ENCODE data around the gene KCNH1.
A peak's percentile ranks its signal among the peaks of the same experiment; 100 is the strongest.

KCNH1 gene

DNA sequence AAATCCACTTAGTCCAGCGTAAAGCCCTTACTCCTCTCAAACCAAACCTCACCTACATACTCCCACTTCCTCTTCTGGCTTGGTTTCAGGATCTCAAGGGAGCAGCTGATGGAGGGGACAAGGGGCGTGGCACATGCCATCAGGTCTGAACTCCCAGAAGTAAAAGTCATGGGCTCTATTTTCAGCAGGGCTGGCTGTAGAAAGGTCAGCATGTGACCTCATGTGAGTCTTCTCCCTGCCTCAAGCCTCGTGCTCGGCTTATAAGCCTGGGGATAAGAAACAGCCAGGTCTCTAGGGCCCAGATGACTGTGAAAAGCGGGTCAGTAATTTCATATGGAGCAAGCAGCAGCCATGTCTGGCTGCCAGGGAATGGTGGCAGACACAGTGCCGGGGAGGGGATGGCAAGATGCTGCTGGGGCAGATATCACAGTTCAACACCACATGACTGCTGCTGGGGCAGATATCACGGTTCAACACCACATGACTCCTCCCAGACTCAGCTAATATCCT, 227.9 kb downstream of the KCNH1 start:
- H3K4me3 Mint-ChIP-seq: no peak overlapping the region
- H3K27ac Mint-ChIP-seq: no peak overlapping the region
- H3K4me1 Mint-ChIP-seq: peaks cover 6% of the 10 kb centered on the region
- no peaks in the 10 kb centered on the region for H3K36me3 Mint-ChIP-seq
- peak; percentile 57 for ATAC-seq
- peaks cover 33% of the 10 kb centered on the region for H3K27me3 Mint-ChIP-seq
- H3K9me3 Mint-ChIP-seq: no peaks in the 10 kb centered on the region

- no peaks in the 10 kb centered on the region for H3K36me3 Mint-ChIP-seq
- H3K4me1 Mint-ChIP-seq: peaks cover 6% of the 10 kb centered on the region
- ATAC-seq: no peak
- H3K27me3 Mint-ChIP-seq: peaks cover 34% of the 10 kb centered on the region
- no peak overlapping the region for H3K4me3 Mint-ChIP-seq
- no peaks in the 10 kb centered on the region for H3K9me3 Mint-ChIP-seq
- H3K27ac Mint-ChIP-seq: no peak overlapping the region
Observed at GRCh38 chr1:210905365-210905904, 228.5 kb downstream of the KCNH1 start.

DNA sequence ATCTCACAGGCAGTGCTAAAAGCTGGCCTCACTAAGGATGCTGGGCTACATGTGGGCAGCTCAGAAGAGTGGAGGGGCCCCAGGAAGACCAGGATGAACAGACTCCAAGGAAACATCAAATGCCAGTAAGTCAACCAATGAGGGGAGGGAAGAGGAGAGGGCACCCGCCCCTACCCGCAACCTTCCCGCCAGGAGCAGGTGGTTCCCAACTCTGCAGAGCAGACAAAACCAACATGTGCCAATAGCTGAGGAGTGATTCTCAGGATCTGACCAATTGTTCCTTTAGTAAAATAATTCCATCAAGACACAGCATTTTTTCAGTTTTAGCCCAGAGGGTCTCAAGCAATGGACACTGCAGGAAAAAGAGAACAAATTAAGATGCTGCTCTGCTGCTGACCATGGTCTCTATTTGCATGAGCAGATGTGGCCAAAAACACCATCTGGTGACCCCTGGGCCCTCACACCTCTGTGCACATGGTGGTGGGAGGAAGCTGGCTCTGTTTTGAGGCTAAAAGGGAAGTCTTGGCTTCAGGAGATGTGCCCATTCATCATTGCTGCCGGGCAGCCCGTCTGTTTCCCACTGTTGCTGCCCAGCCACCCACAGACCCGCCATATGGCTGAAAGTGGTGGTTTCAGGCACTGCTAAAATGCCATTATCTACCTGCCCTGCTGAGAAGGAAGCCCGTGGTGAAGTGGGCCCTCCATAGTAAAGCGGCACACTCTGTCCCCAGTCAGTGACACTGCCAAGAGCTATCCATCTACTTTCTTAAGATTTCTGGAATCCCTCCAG, 231.8 kb downstream of the KCNH1 start:
- H3K4me1 Mint-ChIP-seq: peaks cover 6% of the 10 kb centered on the region
- H3K9me3 Mint-ChIP-seq: no peaks in the 10 kb centered on the region
- no peak for ATAC-seq

DNA sequence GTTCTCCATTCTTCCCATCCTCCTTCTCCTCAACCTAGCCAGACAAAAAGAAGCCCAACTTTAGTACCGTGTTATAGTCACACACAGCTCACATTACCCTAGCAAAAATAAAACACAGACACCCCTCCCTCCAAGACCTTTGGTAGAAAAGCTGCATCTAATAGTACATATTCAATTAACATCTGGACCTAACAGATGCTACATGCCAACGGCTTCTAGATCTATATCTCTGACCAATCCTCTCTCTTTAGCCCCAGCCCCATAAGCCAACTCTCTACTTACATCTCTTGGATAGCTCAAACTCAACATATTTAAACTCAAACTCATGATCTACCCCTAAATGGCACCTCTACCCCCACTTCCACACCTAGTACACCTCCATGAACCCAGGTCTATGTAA, 233.1 kb downstream of the KCNH1 start:
- Mint-ChIP-seq H3K36me3 (no peaks in the 10 kb centered on the region), H3K9me3 (no peaks in the 10 kb centered on the region), H3K27ac (no peak overlapping the region), H3K4me1 (peaks cover 2% of the 10 kb centered on the region), H3K27me3 (peaks cover 22% of the 10 kb centered on the region), H3K4me3 (no peak overlapping the region)
- ATAC-seq: no peak

More for the DNA sequence above, 231.8 kb downstream of the KCNH1 start:
- no peak overlapping the region for H3K27ac Mint-ChIP-seq
- H3K27me3 Mint-ChIP-seq: peaks cover 27% of the 10 kb centered on the region
- no peaks in the 10 kb centered on the region for H3K36me3 Mint-ChIP-seq
- no peak overlapping the region for H3K4me3 Mint-ChIP-seq

GRCh38 chr1:210900079-210900478, 233.9 kb downstream of the KCNH1 start:
- Mint-ChIP-seq H3K27me3 (peaks cover 22% of the 10 kb centered on the region), H3K9me3 (peaks cover 3% of the 10 kb centered on the region), H3K4me1 (no peaks in the 10 kb centered on the region), H3K36me3 (no peaks in the 10 kb centered on the region), H3K4me3 (no peak overlapping the region), H3K27ac (no peak overlapping the region)
- no peak for ATAC-seq

DNA sequence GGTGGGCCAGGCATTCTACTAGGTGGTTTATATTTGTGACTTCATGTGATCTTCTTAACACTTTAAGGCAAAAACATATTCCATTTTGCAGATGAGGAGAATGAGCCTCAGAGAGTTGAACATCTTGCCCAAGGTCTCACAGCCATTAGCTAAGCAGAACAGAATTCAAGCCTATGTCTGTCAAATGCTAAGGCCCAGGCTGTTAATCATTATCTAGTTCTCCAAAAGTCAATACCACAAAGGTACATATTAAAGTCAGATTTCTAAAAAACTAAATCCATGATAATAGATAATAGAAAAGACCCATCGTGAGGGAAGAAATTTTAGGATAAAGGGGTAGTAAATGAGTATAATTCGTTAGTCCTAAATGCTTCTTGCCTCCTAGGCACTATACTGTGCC, 234.3 kb downstream of the KCNH1 start:
- H3K4me3 Mint-ChIP-seq: no peak overlapping the region
- H3K27me3 Mint-ChIP-seq: peaks cover 22% of the 10 kb centered on the region
- H3K4me1 Mint-ChIP-seq: no peaks in the 10 kb centered on the region
- H3K9me3 Mint-ChIP-seq: peaks cover 3% of the 10 kb centered on the region
- no peak for ATAC-seq
- no peaks in the 10 kb centered on the region for H3K36me3 Mint-ChIP-seq
- no peak overlapping the region for H3K27ac Mint-ChIP-seq

- ATAC-seq: no peak
- no peak overlapping the region for H3K27ac Mint-ChIP-seq
- H3K9me3 Mint-ChIP-seq: peaks cover 9% of the 10 kb centered on the region
- peaks cover 22% of the 10 kb centered on the region for H3K27me3 Mint-ChIP-seq
- no peaks in the 10 kb centered on the region for H3K36me3 Mint-ChIP-seq
- H3K4me3 Mint-ChIP-seq: no peak overlapping the region
- H3K4me1 Mint-ChIP-seq: no peaks in the 10 kb centered on the region
Observed at GRCh38 chr1:210898473-210898872, 235.5 kb downstream of the KCNH1 start.

- H3K4me3 Mint-ChIP-seq: no peak overlapping the region
- H3K36me3 Mint-ChIP-seq: no peaks in the 10 kb centered on the region
- H3K27me3 Mint-ChIP-seq: peaks cover 31% of the 10 kb centered on the region
- H3K9me3 Mint-ChIP-seq: peaks cover 3% of the 10 kb centered on the region
- no peak overlapping the region for H3K27ac Mint-ChIP-seq
- no peak for ATAC-seq
- H3K4me1 Mint-ChIP-seq: no peaks in the 10 kb centered on the region
Observed at GRCh38 chr1:210883821-210884220, 250.1 kb downstream of the KCNH1 start.

DNA sequence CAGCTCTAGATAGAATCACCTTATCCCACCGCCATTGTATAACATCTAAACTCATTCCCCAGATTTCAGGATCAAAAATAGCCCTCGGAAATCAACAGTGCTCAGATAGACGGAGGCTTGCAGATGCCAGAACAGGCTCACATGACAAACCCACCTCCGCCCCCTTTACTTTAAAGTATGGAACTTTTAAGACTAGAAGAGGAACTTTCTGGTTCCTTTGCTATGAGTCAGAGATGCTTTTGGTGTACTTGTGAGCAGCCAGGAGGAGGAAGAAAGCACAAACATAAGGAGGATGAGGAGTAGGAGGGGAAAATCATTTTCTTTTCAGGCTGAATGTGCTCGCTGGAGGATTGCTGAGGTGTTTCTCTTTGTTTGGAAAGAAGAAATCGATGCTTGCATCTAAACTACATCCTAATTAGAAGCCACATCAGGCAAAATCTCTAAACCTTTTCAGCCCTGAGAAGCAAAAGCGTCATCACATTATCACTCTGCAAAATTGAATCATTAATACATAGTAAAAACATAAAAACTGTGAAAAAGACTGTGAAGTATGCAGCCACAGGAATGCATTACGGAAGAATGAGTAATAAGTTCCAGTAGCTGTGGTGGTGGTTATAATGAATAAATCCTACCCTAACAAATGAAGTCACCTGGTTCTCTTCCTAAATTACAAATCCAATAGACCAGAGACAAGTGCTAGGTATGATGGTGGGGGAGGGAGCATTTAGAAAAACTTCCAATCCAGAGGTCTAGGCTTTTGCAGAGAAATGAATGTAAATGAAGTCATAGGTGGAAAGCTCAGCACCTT, 251.3 kb downstream of the KCNH1 start:
- no peaks in the 10 kb centered on the region for H3K36me3 Mint-ChIP-seq
- H3K4me3 Mint-ChIP-seq: no peak overlapping the region
- no peak for ATAC-seq
- no peaks in the 10 kb centered on the region for H3K4me1 Mint-ChIP-seq
- peaks cover 40% of the 10 kb centered on the region for H3K27me3 Mint-ChIP-seq
- peaks cover 5% of the 10 kb centered on the region for H3K9me3 Mint-ChIP-seq
- no peak overlapping the region for H3K27ac Mint-ChIP-seq

DNA sequence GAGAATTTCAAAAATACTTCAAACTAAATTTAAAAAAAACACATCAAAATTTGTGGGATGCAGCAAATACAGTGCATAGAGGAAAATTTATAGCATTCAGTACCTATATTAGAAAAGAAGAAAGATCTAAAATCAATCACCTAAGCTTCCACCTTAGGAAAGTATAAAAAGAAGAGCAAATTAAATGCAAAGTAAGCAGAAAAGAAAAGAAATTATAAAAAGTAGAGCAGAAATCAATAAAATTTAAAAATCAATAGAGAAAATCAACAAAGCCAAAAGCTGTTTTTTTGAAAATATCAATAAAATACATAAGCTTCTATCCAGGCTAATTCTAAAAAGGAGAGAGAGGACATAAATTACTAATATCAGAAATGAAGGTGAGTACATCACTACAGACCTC, 255.4 kb downstream of the KCNH1 start:
- H3K9me3 Mint-ChIP-seq: peaks cover 5% of the 10 kb centered on the region
- no peak overlapping the region for H3K27ac Mint-ChIP-seq
- H3K4me1 Mint-ChIP-seq: no peaks in the 10 kb centered on the region
- H3K27me3 Mint-ChIP-seq: peaks cover 25% of the 10 kb centered on the region
- ATAC-seq: no peak
- H3K4me3 Mint-ChIP-seq: no peak overlapping the region
- no peaks in the 10 kb centered on the region for H3K36me3 Mint-ChIP-seq

DNA sequence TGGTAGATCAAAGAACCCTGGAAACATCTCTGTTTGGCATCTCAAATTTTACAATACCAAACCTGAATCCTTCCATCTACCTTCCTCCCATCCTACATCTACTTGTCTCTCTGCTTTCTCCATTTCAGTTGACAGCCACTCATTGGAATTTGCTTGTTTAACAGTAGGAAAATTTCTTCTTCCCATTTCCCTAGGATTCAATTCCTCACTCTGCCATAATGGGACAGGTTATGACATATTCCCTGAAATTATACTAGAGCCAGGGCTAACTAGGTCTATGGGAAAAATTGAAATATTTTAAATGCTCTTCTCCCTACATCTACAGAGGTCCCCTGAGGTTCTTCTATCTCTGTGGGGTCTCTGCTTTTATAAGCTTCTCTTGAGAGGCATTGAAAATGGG, 257.7 kb downstream of the KCNH1 start:
- H3K36me3 Mint-ChIP-seq: no peaks in the 10 kb centered on the region
- ATAC-seq: no peak
- no peaks in the 10 kb centered on the region for H3K4me1 Mint-ChIP-seq
- peaks cover 24% of the 10 kb centered on the region for H3K27me3 Mint-ChIP-seq
- no peak overlapping the region for H3K27ac Mint-ChIP-seq
- H3K9me3 Mint-ChIP-seq: peaks cover 5% of the 10 kb centered on the region
- H3K4me3 Mint-ChIP-seq: no peak overlapping the region

- Mint-ChIP-seq H3K36me3 (no peaks in the 10 kb centered on the region), H3K4me1 (no peaks in the 10 kb centered on the region), H3K9me3 (peaks cover 14% of the 10 kb centered on the region), H3K4me3 (no peak overlapping the region), H3K27me3 (peaks cover 11% of the 10 kb centered on the region), H3K27ac (no peak overlapping the region)
- no peak for ATAC-seq
Observed at GRCh38 chr1:210866532-210866931, 267.4 kb downstream of the KCNH1 start.

- Mint-ChIP-seq H3K36me3 (no peaks in the 10 kb centered on the region), H3K9me3 (no peaks in the 10 kb centered on the region), H3K4me1 (no peaks in the 10 kb centered on the region), H3K4me3 (no peak overlapping the region), H3K27me3 (no peaks in the 10 kb centered on the region), H3K27ac (no peak overlapping the region)
- ATAC-seq: no peak
Observed at GRCh38 chr1:210857705-210858104, 276.2 kb downstream of the KCNH1 start.

- H3K9me3 Mint-ChIP-seq: no peaks in the 10 kb centered on the region
- H3K27me3 Mint-ChIP-seq: no peaks in the 10 kb centered on the region
- no peak for ATAC-seq
- no peaks in the 10 kb centered on the region for H3K4me1 Mint-ChIP-seq
- H3K27ac Mint-ChIP-seq: no peak overlapping the region
- H3K36me3 Mint-ChIP-seq: no peaks in the 10 kb centered on the region
- no peak overlapping the region for H3K4me3 Mint-ChIP-seq
Observed at GRCh38 chr1:210857146-210857663, 276.7 kb downstream of the KCNH1 start.

DNA sequence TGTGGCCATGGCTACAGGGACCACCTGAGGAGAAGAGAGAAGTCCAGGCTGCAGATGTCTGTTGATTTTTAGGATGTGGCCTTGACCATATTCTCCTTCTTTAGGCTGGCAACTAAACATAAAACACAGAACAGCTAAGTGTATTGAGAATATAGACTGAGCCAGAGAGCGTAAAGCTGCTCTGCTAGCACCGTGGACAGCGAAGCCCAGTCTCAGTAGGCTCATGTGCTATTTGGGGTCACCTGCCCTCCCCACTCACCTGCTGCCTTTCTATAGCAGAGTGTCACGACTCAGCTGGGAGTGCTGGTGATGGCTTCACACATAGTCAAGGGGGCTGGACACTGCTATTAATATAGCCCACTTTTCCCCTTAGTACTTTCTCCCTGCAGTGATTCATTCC, 278.5 kb downstream of the KCNH1 start:
- no peak overlapping the region for H3K4me3 Mint-ChIP-seq
- no peak overlapping the region for H3K27ac Mint-ChIP-seq
- no peaks in the 10 kb centered on the region for H3K36me3 Mint-ChIP-seq
- no peaks in the 10 kb centered on the region for H3K9me3 Mint-ChIP-seq
- ATAC-seq: no peak
- H3K27me3 Mint-ChIP-seq: no peaks in the 10 kb centered on the region
- H3K4me1 Mint-ChIP-seq: no peaks in the 10 kb centered on the region
